HG03103 (cell line): Measurements from ENCODE around the gene HDAC9.

Experiments
- ATAC-seq: cut with Tn5 transposase; IDR thresholded peaks from one replicate; pipeline ENCODE4 v1.9.1; 2021; ENCODE audit warnings: low read depth; ENCODE audit not compliant: unreplicated experiment

Gene HDAC9

GRCh38 chr7:18648849-18649758 is 153.6 kb downstream of the HDAC9 start:
- ATAC-seq: no peak

- ATAC-seq: no peak
These were observed 158.0 kb downstream of the HDAC9 start for GRCh38 chr7:18653381-18654155.

GRCh38 chr7:18654709-18655108 is 159.2 kb downstream of the HDAC9 start:
- ATAC-seq: no peak

- no peak for ATAC-seq
These were observed 160.0 kb downstream of the HDAC9 start for GRCh38 chr7:18655506-18655905.

GRCh38 chr7:18655912-18656311 is 160.4 kb downstream of the HDAC9 start:
- ATAC-seq: no peak

GRCh38 chr7:18656362-18656761 is 160.8 kb downstream of the HDAC9 start:
- no peak for ATAC-seq

- ATAC-seq: no peak
These were observed 164.2 kb downstream of the HDAC9 start for GRCh38 chr7:18659746-18660145.

GRCh38 chr7:18663321-18663720 is 167.8 kb downstream of the HDAC9 start:
- ATAC-seq: no peak

- ATAC-seq: peak; percentile 98
These were observed 170.7 kb downstream of the HDAC9 start for GRCh38 chr7:18666107-18666728.

- no peak for ATAC-seq
These were observed 171.9 kb downstream of the HDAC9 start for GRCh38 chr7:18667466-18667865.

- no peak for ATAC-seq
These were observed 175.6 kb downstream of the HDAC9 start for GRCh38 chr7:18671176-18671575.

GRCh38 chr7:18675579-18675978 is 180.0 kb downstream of the HDAC9 start:
- ATAC-seq: no peak

GRCh38 chr7:18679261-18679660 is 183.7 kb downstream of the HDAC9 start:
- ATAC-seq: no peak

- ATAC-seq: no peak
These were observed 185.0 kb downstream of the HDAC9 start for GRCh38 chr7:18680576-18680975.

- no peak for ATAC-seq
These were observed 189.4 kb downstream of the HDAC9 start for GRCh38 chr7:18684916-18685315.

GRCh38 chr7:18685971-18686370 is 190.4 kb downstream of the HDAC9 start:
- ATAC-seq: no peak

- ATAC-seq: no peak
These were observed 194.0 kb downstream of the HDAC9 start for GRCh38 chr7:18689551-18689950.

GRCh38 chr7:18693406-18693805 is 197.9 kb downstream of the HDAC9 start:
- no peak for ATAC-seq

GRCh38 chr7:18693816-18694215 is 198.3 kb downstream of the HDAC9 start:
- ATAC-seq: no peak

- no peak for ATAC-seq
These were observed 198.9 kb downstream of the HDAC9 start for GRCh38 chr7:18694484-18694883.

- no peak for ATAC-seq
These were observed 199.4 kb downstream of the HDAC9 start for GRCh38 chr7:18694911-18695310.
